Brain pericyte (primary cell): Measurements from ENCODE around the gene PIEZO2.

ENCODE experiments used
- DNase-seq: peaks from one replicate; pipeline ENCODE4 v3.0.0-alpha.2; 2012; ENCODE audit warnings: low read depth, low spot score

The PIEZO2 gene

GRCh38 chr18:10896851-10897250 lies 252.5 kb downstream of the PIEZO2 start:
- DNase-seq, result no peak

- no peak for DNase-seq
Observed at GRCh38 chr18:10895976-10896375, 253.4 kb downstream of the PIEZO2 start.

- DNase-seq, result no peak
Observed at GRCh38 chr18:10894501-10894900, 254.9 kb downstream of the PIEZO2 start.

GRCh38 chr18:10893761-10894160 lies 255.6 kb downstream of the PIEZO2 start:
- no peak for DNase-seq

GRCh38 chr18:10893196-10893595 lies 256.2 kb downstream of the PIEZO2 start:
- DNase-seq, result no peak

- DNase-seq, result no peak
Observed at GRCh38 chr18:10892786-10893185, 256.6 kb downstream of the PIEZO2 start.

- no peak for DNase-seq
Observed at GRCh38 chr18:10890022-10890421, 259.3 kb downstream of the PIEZO2 start.

- no peak for DNase-seq
Observed at GRCh38 chr18:10878703-10879102, 270.7 kb downstream of the PIEZO2 start.

GRCh38 chr18:10877987-10878386 lies 271.4 kb downstream of the PIEZO2 start:
- DNase-seq, result no peak

- DNase-seq, result no peak
Observed at GRCh38 chr18:10875811-10876210, 273.6 kb downstream of the PIEZO2 start.

GRCh38 chr18:10872304-10872703 lies 277.1 kb downstream of the PIEZO2 start:
- no peak for DNase-seq

GRCh38 chr18:10864722-10865121 lies 284.6 kb downstream of the PIEZO2 start:
- no peak for DNase-seq

GRCh38 chr18:10863026-10863425 lies 286.3 kb downstream of the PIEZO2 start:
- no peak for DNase-seq

- DNase-seq, result no peak
Observed at GRCh38 chr18:10860928-10861327, 288.4 kb downstream of the PIEZO2 start.

GRCh38 chr18:10860382-10860781 lies 289.0 kb downstream of the PIEZO2 start:
- DNase-seq, result no peak

- DNase-seq, result no peak
Observed at GRCh38 chr18:10858477-10858876, 290.9 kb downstream of the PIEZO2 start.

- DNase-seq, result no peak
Observed at GRCh38 chr18:10856132-10856531, 293.2 kb downstream of the PIEZO2 start.

GRCh38 chr18:10852385-10853303 lies 296.7 kb downstream of the PIEZO2 start:
- DNase-seq, result no peak

GRCh38 chr18:10851824-10852319 lies 297.5 kb downstream of the PIEZO2 start:
- peak; percentile 25 for DNase-seq

GRCh38 chr18:10850840-10851239 lies 298.5 kb downstream of the PIEZO2 start:
- no peak for DNase-seq

- DNase-seq, result no peak
Observed at GRCh38 chr18:10850216-10850615, 299.2 kb downstream of the PIEZO2 start.

GRCh38 chr18:10847907-10848306 lies 301.5 kb downstream of the PIEZO2 start:
- no peak for DNase-seq

- no peak for DNase-seq
Observed at GRCh38 chr18:10847408-10847790, 302.0 kb downstream of the PIEZO2 start.
